Thyroid gland (tissue), 4 donors: ENCODE measurements around the gene FBLN5. TPM values are rescaled to one million over a fixed set of nuclear protein-coding genes. Genes with fewer than 3 reads are reported as not detected.

ENCODE experiments used
- DNase-seq, 2 donors: peaks; one replicate each; pipeline ENCODE4 v3.0.0-alpha.2; 2019
- H3K27ac ChIP-seq, 3 donors: fragments of 200-600 bp; sonication (generic); 1 replicate in 2 of 3; 2 replicates in 1 of 3; pipeline ENCODE4 v1.5.1; 2016 to 2019; ENCODE audit warnings: mild to moderate bottlenecking in 1 of 3, moderate library complexity in 1 of 3
- H3K27me3 ChIP-seq: fragments of 200-600 bp; sonication (generic); one replicate; pipeline ENCODE4 v1.5.1; 2019
- H3K36me3 ChIP-seq, 2 donors: fragments of 200-600 bp; sonication (generic); one replicate each; pipeline ENCODE4 v1.5.1; 2016 to 2019
- H3K4me1 ChIP-seq, 2 donors: fragments of 200-600 bp; sonication (generic); one replicate each; pipeline ENCODE4 v1.5.1; 2017 to 2019
- H3K4me3 ChIP-seq, 3 donors: fragments of 200-600 bp; sonication (generic); replicated peaks in 1 of 3; 1 replicate in 2 of 3; 2 replicates in 1 of 3; pipeline ENCODE4 v1.5.1; 2016; ENCODE audit warnings: mild to moderate bottlenecking in 1 of 3
- H3K9me3 ChIP-seq: fragments of 200-600 bp; sonication (generic); one replicate; pipeline ENCODE4 v1.5.1; 2017
- CTCF ChIP-seq, 6 experiments: fragments of 200-600 bp in 3 of 6; fragments of 450-650 bp in 3 of 6; sonication (generic) in 3 of 6; IDR thresholded peaks; one replicate each; pipeline ENCODE4 v1.5.1; 2016 to 2019; ENCODE audit warnings: antibody characterized with exemption in 6 of 6, mild to moderate bottlenecking in 2 of 6, inconsistent platforms in 1 of 6, moderate library complexity in 1 of 6
- POLR2A ChIP-seq, 2 donors: fragments of 450-650 bp; IDR thresholded peaks; one replicate each; pipeline ENCODE4 v1.6.1; 2017; ENCODE audit warnings: antibody characterized with exemption in 2 of 2, mild to moderate bottlenecking in 2 of 2, moderate library complexity in 1 of 2
- WGBS, 2 donors: methylation state at CpG; one replicate each; pipeline ENCODE4 v1.1.5; 2017; 5-methylcytosine and 5-hydroxymethylcytosine counted together
- intact Hi-C: fragments of 100-400 bp; cut with DNase I; formaldehyde crosslinking; loops from one replicate; pipeline ENCODE4 v1.15.1; 2023
- total RNA-seq, 4 donors: library from RNA; depleted of rRNA; stranded (reverse); fragments of >200 nt; gene quantifications; one replicate each; pipeline ENCODE4 v1.2.3, GENCODE V29; 2016

Gene FBLN5
- total RNA-seq, 4 donors from 2014 or later, result 71.5 to 110 (median 86.4) TPM

GRCh38 chr14:91827746-91828145 is 119.7 kb downstream of the FBLN5 start:
- H3K36me3 ChIP-seq, result no peaks in the 10 kb centered on the region
- no peak overlapping the region for H3K27ac ChIP-seq
- TF ChIP-seq CTCF (IDR thresholded peaks at IDR 0.05) (no peak), POLR2A (IDR thresholded peaks at IDR 0.05) (no peak)
- H3K9me3 ChIP-seq, result no peaks in the 10 kb centered on the region
- DNase-seq, result no peak
- H3K4me1 ChIP-seq, result peaks cover 25 to 41% of the 10 kb centered on the region in 2 donors
- no peaks in the 10 kb centered on the region for H3K27me3 ChIP-seq
- 96 to 98% methylated on average over 1 of the region's 1 CpG for WGBS, 2 donors
- intact Hi-C loops, result no loop called here
- H3K4me3 ChIP-seq, result no peak overlapping the region

Other genes with a start within 250 kb of the FBLN5 start
- gene CATSPERB, start 215.6 kb downstream of the FBLN5 start, total RNA-seq, result 10 to 100 TPM in 1 of 4 donors, 1 to 10 TPM in 3; 1.8 to 12.1 (median 3.4) TPM
- 100 to 1,000 TPM in 1 of 4 donors, 10 to 100 TPM in 3; 57.5 to 102 (median 78.0) TPM for gene TC2N, start 80.2 kb downstream of the FBLN5 start, total RNA-seq
- 10 to 100 TPM; 35.5 to 45.1 (median 41.7) TPM for gene TRIP11, start 92.4 kb upstream of the FBLN5 start, total RNA-seq
- 10 to 100 TPM; 28.0 to 76.7 (median 31.8) TPM for gene ATXN3, start 158.9 kb upstream of the FBLN5 start, total RNA-seq
- 100 to 1,000 TPM; 123 to 720 (median 371) TPM for gene NDUFB1, start 174.0 kb upstream of the FBLN5 start, total RNA-seq
- 10 to 100 TPM; 34.1 to 55.8 (median 43.7) TPM for gene CPSF2, start 174.3 kb upstream of the FBLN5 start, total RNA-seq